GM19395 (cell line): Measurements from ENCODE around the gene PTPRU.
"Not testable (repeated sequence)": the region's sequence is repeated elsewhere in the genome, so short reads cannot be mapped to it uniquely, and the experiment has no call there.

ENCODE experiments used
- ATAC-seq: cut with Tn5 transposase; IDR thresholded peaks from one replicate; pipeline ENCODE4 v1.9.1; 2021; ENCODE audit warnings: mild to moderate bottlenecking, moderate library complexity; ENCODE audit not compliant: unreplicated experiment

Gene PTPRU

DNA sequence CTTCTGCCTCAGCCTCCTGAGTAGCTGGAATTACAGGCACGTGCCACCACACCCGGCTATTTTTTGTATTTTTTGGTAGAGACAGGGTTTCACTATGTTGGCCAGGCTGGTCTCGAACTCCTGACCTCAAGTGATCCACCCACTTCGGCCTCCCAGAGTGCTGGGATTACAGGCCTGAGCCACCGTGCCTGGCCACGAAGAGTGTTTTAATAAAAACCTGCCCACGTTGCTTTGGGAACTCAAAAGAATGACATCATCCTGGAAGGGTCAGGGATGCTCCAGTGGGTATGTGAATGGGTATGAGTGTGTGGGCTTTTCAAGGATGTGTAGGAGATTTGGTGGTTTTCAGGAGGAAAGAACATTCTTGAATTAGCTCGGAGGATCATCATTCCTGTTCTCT, 78.4 kb downstream of the PTPRU start:
- ATAC-seq: not testable (repeated sequence)

DNA sequence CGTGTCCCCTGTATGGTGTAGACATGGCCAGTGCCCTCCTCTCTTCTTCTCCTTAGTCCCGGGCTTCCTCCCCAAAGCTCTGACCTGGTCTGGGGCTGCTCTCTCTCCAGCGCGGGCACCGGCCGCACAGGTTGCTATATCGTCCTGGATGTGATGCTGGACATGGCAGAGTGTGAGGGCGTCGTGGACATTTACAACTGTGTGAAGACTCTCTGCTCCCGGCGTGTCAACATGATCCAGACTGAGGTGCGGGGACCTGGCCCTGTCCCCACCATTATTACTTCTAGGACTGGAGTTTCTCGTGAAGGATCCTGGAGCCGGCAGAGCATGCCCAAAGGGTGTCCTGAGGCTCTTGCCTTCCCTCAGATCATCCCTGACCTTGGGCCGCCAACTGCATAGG, 78.9 kb downstream of the PTPRU start:
- ATAC-seq: no peak

DNA sequence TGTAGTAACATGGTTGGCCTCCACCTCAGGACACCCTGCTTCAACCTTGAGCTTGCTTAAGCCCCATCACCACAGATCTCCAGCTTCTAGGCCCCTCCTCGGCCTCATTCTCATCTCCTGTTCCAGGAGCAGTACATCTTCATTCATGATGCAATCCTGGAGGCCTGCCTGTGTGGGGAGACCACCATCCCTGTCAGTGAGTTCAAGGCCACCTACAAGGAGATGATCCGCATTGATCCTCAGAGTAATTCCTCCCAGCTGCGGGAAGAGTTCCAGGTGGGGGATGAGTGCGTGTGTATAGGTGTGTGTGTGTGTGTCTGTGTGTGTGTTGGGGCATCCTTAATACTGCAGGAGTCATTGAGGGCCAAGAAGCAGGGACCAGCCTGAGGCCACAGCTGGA, 79.6 kb downstream of the PTPRU start:
- no peak for ATAC-seq

DNA sequence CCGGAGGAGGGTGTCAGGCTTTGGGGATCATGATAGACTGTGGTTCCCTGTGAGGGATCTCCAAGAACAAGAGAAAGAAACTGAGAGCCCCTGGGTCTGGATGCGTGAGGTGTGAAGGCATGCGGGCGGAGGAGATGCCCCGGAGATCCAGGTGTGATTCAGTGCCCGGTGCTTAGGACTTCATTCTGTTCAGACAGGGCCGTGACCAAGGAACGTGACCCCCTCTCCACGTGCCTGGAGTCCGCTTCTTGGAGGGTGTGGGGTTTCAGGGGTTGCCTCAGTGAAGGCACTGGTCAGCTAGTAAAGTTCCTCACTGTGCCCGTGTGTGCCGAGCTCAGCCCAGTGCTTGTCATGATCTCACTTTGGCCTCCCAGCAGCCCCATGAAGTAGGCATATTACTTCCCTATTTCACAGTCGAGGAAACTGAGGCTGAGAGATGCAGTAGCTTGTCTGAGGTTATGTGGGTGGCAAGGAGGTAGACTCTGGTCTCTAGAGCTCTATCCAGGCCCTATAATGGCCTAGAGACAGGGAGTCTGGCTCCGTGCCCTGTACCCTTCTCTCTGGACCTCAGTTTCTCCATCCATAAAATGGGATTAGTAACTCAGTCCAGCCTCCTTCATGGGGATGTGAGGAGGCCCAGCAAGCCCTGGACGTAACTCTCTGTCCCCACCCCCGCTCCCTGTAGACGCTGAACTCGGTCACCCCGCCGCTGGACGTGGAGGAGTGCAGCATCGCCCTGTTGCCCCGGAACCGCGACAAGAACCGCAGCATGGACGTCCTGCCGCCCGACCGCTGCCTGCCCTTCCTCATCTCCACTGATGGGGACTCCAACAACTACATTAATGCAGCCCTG, 81.0 kb downstream of the PTPRU start:
- ATAC-seq: no peak

DNA sequence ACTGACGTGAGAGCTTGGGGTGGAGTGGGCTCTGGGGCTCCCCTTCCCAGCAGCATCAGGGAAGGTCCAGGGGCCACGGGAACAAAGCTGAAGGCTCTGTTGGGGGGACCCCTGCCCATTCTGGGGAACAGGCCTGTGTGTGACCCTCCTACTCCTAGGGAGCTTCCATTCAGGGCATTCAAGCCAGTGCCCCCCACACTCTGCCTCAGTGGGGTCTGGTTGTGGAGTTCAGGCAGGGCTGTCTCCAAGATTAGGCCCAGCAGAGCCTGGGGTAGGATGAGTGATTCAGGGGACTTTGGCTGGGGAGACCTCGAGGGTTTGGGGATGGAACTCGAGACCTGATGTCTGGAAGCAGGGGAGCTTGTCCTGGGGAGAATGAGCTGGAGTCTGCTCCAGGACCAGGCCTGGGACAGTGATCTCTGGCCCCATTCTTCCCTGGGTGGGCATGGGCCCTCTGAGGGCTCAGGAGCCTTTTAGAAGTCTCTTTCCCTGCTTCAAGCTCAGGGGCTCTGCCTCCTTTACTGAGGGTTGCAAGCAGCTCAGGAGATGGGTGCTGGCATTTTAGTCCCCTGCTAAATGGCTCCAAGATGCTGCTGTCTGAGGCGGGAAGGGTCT, 81.7 kb downstream of the PTPRU start:
- ATAC-seq: no peak

DNA sequence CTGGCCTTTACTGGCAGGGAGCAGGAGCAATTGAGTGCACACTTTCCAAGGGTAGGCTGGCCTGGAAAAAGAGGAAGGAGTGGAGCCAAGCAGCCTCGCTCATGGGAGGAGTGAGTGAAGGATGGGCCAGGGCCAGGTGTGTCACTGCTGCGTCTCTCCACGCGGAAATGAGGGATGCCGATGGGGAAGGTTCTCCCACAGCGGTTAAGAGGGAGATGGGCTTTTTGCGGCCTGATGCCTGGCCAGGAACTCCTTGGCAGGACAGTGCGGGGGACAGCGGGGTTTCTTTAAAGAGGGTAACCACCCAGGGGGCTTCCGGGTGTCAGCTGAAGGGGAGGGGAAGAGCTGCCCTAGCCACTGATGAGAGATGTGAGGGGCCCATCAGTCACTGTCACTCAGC, 82.4 kb downstream of the PTPRU start:
- ATAC-seq: no peak

DNA sequence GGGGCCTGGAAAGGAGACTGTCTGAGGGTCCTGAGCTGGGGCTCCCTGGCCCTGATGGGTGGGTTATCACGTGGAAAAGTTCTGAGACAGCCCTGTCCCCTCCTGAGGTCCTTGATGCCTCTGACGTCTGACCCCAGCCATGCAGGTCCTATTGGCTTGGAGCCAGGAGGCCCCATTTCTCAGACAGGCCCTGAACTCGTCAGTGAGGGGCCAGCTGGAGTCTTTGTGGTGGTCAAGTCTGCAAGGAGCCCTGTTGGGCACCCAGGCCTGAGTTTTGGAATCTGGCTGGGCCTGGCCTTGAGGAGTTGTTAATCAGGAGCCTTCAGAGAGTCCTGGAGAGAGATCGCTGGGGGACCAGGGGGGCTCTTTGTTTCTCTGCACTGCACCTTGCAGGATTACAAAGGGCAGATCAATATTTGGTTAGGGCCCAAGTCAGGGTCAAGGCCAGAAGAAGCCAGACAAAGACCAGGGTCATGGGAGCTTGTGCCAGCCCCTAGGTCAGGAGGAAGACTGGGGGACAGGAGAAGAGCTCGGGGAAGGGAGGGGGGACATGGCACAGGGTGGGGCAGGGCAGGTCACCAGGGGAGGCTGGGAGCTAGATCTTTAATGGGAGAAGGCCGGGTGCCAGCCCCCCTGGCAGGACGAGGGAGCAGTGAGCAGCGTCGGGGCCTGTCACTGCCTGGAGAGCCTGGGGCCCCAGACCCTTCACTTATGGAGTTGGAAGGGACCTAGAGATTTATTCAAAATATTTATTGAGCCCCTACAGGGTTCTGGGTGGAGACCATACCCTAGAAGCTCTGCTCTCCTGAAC, 83.2 kb downstream of the PTPRU start:
- no peak for ATAC-seq

DNA sequence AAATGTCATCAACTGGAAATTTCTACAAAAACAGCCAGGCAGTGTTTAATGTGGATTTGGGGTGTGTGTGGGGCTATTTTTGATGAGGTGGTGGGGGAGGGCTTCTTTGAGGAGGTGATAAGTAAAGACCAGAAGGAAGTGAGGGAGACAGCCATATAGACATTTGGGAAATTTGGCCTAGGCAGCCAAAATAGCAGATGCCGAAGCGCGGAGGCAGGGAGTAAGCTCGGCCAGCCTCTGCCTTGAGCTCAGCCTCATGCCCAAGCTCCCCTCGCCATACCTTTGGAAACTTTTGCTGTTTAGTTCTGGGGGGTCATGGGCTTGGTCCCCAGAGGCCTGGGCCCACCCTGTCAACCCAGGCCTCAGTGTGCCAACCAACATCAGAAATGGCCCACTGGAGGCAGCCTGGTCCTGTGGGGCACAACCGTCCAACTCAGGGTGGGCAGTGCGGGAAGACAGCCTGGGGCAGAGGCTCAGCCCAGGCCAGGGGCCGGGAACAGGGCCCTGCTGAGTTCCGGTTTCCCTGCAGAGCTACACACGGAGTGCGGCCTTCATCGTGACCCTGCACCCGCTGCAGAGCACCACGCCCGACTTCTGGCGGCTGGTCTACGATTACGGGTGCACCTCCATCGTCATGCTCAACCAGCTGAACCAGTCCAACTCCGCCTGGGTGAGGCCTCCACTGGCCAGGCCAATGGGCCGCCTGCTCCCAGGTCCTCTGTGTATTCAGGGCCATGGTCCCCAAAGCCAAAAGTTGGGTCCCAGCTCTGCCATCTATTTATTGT, 84.0 kb downstream of the PTPRU start:
- ATAC-seq: no peak

DNA sequence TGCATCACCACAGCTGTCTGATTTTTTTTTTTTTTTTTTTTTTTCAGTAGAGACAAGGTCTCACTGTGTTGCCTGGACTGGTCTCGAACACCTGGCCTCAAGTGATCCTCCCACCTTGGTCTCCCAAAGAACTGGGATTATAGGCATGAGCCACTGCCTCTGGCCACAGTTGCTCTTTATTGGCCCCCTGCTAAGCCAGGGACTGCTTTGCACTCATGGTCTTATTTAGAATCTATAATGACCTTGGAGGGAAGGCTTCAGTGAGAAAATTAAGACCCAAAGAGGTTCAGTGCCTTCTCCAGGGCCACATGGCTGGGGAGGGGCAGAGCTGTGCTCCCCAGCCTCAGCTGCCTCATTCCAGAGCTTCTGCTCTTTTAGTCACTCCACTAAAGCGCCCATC, 84.9 kb downstream of the PTPRU start:
- ATAC-seq: no peak

DNA sequence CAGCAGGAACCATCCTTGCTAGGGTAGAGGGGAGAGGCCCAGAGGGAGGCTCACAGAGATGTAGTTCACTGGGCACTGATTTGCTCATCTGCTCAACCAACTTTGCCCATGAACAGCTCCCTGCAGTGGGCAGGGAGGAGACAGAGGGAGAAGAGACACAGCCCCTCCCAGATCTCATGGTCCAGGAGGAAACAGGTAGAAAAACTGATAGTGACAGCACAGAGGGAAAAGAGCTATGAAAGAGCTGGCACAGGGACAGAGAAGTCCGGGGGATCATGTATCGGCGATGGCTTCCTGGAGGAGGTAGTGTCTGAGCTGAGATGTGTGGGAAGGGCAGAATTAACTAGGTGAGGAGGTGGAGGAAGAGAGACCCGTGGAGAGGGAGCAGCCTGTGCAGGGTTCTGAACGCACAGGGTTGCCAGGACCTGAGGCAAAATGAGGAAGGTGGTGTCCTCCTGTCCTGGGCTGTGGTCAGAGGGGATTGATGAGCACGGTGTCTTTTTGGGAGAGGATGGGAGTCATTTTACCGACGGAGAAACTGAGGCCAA, 85.9 kb downstream of the PTPRU start:
- no peak for ATAC-seq

DNA sequence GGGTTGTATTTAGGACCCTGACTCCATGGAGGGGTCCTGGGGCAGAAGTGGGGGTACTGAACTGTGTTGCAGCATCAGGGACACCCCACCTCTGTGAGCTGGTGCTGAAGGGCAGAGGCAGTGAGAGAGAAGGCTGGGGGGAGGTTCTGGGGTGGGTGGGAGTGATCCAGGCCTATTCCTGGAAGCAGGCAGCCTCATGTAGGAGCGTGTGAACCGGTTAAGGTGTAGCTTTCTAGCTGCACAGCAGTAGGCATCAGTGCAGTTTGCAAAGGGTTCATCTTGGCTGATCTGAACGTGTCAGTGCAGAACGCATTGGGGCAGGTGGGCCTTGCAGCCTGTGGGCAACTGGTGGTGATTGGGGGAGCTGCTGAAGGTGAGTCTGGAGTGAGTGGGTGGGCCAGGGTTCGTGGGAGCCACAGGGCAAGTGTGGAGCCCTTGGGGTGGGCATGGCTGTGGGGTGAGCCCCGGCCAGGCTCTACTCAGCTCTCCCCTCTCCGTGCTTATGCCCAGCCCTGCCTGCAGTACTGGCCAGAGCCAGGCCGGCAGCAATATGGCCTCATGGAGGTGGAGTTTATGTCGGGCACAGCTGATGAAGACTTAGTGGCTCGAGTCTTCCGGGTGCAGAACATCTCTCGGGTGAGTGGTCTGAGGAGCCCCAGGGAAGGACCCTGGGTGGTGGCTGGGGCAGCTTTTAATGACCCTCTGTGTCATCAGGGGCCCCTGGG, 86.7 kb downstream of the PTPRU start:
- no peak for ATAC-seq

DNA sequence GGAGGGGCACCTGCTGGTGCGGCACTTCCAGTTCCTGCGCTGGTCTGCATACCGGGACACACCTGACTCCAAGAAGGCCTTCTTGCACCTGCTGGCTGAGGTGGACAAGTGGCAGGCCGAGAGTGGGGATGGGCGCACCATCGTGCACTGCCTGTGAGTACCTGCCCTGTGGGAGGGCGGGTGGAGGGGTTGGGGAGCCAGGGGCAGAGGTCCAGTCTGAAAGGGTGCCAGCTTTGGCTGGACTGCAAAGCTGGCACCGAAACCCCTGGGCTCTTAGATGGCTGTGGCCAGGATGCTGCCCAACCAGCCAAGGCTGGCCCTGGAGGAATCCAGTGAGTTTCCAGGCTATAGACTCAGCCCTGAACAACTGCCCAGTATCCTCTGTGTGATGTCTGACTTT, 87.3 kb downstream of the PTPRU start:
- no peak for ATAC-seq

DNA sequence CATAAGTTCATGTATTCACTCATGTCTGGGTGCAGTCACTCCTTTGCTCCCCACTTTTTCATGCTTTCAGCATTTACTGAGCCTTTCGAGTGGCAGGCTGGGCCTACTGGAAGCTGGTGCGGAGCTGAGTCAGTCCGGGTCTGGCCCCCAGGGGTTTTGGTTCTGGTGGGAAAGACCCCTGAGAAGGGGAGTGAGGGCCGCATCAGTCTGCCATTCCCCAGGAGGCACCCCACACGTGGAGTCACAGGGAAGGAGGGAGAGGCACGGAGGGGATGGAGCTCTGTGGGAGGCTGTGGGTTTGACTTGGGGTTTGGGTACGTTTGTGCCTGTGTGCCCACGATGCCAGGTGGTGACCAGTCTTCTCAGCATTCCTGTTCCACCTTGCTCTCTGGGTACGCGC, 87.9 kb downstream of the PTPRU start:
- no peak for ATAC-seq

DNA sequence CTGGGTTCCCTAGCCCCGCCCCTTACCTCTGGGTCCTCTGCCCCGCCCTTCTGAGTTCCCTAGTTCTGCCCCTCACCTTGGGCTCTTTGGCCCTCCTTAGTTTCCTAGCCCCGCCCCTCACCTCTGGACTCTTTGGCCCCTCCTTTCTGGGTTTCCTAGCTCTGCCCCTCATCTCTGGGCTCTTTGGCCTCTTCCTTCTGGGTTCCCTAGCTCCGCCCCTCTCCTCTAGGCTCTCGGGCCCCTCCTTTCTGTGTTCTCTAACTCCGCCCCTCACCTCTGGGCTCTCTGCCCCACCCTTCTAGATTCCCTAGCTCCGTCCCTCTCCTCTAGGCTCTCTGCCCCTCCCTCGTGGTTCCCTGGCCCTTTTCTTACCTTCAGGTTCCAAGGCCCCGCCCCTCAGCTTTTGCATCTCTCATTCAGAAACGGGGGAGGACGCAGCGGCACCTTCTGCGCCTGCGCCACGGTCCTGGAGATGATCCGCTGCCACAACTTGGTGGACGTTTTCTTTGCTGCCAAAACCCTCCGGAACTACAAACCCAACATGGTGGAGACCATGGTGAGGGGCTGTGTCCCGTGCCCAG, 88.5 kb downstream of the PTPRU start:
- no peak for ATAC-seq

DNA sequence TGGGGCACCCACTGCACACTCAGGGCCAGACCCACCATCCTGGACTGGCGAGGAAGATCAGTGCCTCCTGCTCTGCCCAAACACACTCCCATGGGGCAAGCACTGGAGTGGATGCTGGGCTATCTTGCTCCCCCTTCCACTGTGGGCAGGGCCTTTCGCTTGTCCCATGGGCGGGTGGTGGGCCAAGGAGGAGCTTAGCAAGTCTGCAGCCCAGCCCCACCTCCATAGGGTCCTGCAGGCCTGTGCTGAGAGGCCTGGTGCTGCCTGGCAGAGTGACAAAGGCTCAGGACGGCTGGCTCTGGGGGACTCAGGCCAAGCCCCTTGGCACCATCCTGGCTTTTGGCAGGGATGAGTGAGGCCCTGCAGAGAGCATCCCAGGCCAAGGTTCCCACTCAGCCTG, 89.4 kb downstream of the PTPRU start:
- ATAC-seq: no peak

DNA sequence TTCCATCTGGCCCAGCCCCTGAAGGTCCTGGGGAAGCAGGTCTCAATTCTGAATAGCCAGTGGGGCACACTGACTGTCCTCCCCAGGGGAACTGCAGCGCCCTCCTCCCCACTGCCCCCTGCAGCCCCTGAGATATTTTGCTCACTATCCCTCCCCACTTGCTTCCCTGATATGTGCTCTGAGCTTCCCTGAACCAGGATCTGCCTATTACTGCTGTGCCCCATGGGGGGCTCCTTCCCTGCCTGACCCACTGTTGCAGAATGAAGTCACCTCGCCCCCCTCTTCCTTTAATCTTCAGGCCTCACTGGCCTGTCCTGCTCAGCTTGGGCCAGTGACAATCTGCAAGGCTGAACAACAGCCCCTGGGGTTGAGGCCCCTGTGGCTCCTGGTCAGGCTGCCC, 89.8 kb downstream of the PTPRU start:
- no peak for ATAC-seq

DNA sequence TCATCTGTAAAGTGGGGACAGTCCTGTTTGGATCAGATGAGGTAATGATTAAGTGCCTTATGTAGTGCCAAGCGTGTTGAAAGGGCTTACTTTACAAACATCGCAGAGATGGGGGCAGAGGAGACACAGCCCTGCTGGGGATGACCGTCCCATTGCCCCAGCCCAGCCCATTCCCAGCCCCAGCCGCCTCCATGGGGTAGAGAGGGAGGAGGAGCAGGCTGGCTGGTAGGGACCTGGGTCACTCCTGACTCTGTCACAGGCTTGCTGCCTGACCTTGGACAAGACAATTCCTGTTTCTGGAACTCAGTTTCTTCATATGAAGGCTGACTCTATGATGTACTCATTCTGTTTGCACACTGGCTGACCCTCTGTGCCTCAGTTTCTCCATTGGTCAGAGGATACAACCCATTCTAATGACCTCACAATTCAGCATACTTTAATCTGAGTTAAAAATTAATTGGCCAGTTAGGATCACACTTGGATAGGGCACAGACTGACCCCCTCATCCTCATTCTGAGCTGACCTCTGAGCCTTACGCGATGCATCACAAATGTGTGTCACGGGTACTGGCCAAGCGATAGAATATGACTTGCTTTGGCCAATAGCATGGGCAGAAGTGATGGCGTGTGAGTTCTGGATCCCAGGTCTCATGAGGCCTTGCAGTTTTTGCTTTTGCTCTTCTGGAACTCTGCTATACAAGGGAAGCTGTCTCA, 91.1 kb downstream of the PTPRU start:
- no peak for ATAC-seq

DNA sequence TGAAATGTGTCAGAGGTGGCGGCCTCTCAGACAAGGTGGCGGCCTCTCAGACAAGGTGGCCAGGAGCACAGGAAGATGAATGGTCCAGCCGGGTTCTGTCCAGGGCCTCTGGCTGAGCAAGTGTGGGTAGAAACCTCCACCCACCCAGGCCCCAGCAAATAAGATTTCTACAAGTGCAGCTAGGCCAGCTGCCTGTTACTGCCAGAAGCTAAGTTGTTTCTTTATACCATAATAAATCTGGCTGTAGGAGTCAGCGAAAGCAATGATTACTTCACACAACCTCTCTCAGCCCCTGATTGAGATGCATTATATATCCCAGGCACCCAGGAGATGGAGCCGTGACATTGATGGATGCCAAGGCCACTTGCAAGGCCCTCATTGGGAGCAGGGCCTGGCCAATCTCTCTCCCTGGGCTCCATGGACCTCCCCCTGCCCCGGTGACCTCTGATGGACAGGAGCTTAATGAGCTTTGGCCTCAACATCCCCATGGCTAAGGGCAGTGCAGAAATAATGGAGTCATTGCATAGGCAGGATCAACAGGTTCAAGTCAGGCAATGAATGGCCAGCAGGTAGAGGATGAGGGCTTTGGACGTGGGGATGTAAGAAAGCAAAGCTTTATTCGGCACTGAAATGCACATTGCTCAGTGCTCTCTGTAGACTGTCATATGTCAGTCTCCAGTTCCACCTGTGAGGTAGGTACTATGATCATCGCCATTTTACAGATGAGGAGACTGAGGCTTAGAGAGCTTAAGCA, 92.9 kb downstream of the PTPRU start:
- no peak for ATAC-seq
